GM12865 (cell line): ENCODE data around the gene FUT6.
"Not testable (repeated sequence)": the region's sequence is repeated elsewhere in the genome, so short reads cannot be mapped to it uniquely, and the experiment has no call there.

Experiments used
- DNase-seq: peaks from one replicate; pipeline ENCODE4 v3.0.0; 2010; ENCODE audit warnings: low read depth
- H3K4me3 ChIP-seq: 2 replicates; pipeline ENCODE4 v1.5.1; 2011; ENCODE audit warnings: mild to moderate bottlenecking, low read depth, low read length, control low read depth
- CTCF ChIP-seq: IDR thresholded peaks from 2 replicates; pipeline ENCODE4 v1.5.1; 2011; ENCODE audit warnings: low read length, control low read depth, low read depth, inconsistent platforms; ENCODE audit not compliant: insufficient read depth; ENCODE audit errors: missing control alignments

The FUT6 gene

DNA sequence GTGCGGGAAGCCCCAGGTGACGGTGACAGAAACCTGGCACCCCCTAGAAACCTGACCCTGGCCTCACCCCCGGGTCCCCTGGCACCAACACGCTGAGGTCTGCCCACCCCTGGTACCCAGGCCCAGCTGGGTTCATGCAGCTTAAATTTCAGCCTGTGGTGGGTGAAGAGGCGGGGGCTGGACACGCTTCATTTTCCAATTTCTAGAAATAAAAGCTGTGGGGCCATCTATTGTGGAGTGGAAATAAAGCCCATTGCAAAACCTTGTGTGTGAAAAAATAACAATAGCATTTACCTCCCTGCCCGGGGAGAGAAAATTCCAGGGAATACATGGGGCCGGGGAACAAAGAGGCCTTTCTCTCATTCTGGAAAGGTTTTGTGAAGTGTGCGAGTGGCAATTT is 38.4 kb upstream of the FUT6 start:
- no peak for DNase-seq
- TF ChIP-seq CTCF: no peak

GRCh38 chr19:5877427-5877826 is 37.9 kb upstream of the FUT6 start:
- H3K4me3 ChIP-seq: no peak overlapping the region
- DNase-seq: no peak
- TF ChIP-seq CTCF: no peak

More for the DNA sequence above, 38.4 kb upstream of the FUT6 start:
- no peak overlapping the region for H3K4me3 ChIP-seq

DNA sequence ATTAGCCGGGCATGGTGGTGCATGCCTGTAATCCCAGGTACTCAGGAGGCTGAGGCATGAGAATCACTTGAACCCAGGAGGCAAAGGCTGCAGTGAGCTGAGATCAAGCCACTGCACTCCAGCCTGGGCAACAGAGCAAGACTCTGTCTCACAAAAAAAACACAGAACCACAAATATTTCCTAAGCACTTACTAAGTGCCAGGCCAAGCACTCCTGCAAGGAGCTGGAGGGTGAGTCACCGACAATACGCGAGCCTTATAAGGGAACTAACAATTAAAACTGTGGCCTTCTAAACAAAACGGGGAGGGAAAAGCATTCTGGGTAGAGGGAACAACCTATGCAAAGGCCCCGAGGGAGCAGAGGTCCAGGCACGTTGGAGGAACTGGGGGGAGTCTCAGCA is 35.0 kb upstream of the FUT6 start:
- not testable (repeated sequence) for H3K4me3 ChIP-seq, DNase-seq

DNA sequence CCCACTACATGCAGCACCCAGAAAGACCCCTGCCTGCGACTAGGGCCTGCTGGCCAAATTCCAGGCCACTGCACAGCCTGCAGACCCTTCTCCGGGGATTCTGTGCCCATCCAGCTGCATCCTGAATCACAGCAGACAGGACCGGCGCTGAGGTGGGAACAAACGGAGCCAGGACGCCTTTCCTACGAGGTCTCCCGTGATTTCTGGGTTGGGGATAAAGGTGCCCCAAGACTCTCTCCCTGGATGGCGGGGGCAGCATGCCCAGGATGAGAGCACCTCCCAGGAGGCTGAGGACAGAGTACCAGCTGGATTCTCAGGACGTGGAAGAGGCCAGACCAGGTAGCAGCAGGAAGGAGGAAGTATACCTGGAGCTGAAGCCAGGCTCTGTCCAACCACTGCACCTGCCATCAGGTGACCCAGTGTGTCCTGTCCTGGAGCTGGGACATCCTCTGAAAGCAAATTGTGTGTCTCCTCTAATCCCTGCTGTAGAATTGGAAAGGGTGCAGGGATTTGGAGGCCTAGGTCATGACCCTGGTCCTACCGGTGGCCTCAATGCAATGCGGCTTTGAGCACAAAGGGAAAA is 34.2 kb upstream of the FUT6 start:
- no peak for TF ChIP-seq CTCF
- DNase-seq: no peak
- H3K4me3 ChIP-seq: no peak overlapping the region

DNA sequence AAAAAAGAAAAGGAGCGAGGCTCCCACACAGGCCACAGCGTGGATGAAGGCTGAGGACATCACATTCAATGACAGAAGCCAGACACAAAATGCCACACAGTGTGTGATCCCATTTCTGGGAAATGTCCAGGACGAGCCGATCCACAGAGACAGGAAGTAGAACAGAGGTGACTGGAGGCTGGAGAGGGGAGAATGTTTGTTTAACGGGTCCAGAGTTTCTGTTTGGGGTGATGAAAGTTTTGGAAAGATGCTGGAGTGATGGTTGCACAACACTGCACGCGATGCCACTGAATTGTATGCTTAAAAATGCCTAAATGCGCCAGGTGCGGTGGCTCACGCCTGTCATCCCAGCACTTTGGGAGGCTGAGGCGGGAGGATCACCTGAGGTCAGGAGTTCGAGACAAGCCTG is 31.5 kb upstream of the FUT6 start:
- DNase-seq: no peak
- TF ChIP-seq CTCF: no peak
- no peak overlapping the region for H3K4me3 ChIP-seq

DNA sequence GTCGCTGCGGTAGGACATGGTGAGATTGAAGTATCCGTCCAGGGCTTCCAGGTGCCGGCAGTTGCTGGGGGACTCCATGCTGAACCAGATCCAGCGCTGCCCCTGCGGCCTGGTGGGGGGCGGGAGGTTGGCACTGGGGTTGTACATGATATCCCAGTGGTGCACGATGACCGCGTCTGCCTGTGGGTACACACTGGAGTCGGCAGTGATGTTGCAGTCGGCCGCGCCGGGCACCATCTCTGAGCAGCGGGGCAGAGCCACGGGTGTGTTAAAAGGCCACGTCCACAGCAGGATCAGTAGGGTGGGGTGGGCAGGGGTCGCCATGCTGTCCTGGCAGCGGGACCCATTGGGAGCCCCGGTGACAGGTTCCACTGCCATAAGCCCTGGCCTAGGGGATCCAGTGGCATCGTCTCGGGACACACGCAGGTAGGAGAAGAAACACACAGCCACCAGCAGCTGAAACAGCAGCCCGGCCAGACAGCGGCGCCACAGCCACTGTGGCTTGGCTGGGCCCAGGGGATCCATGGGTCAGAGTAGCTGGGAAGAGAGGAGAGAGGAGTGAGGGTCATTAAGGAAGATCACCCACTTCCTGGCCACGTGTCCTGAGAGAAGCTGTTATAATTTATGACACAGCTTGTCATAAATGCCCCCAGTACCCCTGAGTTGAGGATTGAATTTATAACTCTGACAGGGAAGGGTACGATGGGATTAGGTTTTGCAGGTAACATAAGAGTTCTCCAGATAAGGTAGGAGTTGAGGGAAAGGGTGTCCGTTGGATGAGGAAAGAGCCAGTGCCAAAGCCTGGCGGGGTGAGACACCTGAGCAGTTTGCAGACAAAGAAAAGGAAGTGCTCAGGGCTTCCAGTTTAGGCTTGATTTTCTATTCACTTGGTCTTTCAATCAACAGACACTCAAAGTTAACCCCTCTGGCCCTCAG is 28.0 kb upstream of the FUT6 start:
- no peak for DNase-seq
- TF ChIP-seq CTCF: no peak

GRCh38 chr19:5865772-5866171 is 26.3 kb upstream of the FUT6 start:
- TF ChIP-seq CTCF: no peak
- H3K4me3 ChIP-seq: no peak overlapping the region
- no peak for DNase-seq

More for the DNA sequence above, 28.0 kb upstream of the FUT6 start:
- H3K4me3 ChIP-seq: no peak overlapping the region
